Colon (tissue), 2 donors: ENCODE measurements around the gene HNRNPAB.

Source experiments
- FAIRE-seq: peaks from 2 replicates; lab custom pipeline; 2012; peaks lifted over from hg19 to GRCh38; lab: Jason Lieb, UNC
- donor health status: control.
- donor health status: control.

The HNRNPAB gene

DNA sequence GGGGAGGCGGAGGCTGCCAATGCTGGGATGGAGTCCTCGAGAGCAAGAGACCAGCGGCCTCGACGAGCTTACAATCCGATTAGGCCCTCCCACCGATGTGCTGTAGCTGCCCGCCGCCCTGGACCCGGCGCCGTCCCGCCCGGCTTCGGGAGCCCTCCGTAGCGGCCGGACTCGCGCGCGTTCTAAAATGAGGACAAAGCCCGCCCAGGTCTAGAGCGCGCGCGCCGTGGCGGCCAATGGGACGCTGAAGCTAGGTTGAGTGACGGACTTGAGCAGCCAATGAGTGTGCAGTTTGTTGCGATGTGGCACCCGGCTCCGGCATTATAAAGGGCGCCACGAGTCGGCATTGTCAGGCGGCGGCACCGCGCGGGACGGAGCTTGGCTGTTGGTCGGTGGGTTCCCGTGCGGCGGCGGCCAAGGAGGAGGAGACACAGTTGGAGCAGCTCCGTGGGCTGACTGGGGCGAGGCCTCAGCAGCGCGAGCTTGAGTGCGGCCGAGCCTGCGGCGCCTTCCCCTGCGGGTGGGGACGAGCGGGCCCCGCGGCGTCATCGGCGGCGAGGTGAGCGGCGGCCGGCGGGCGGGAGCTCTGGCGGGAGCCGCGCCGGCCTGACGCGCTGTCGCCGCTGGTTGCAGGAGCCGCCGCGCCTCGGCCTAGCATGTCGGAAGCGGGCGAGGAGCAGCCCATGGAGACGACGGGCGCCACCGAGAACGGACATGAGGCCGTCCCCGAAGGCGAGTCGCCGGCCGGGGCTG is at the start of gene HNRNPAB:
Gene HNRNPAB (plus strand): TSS at position 352 of the 753 bp plus-strand sequence. CDS start 305 bp downstream, at position 657.
- FAIRE-seq, result no peak

DNA sequence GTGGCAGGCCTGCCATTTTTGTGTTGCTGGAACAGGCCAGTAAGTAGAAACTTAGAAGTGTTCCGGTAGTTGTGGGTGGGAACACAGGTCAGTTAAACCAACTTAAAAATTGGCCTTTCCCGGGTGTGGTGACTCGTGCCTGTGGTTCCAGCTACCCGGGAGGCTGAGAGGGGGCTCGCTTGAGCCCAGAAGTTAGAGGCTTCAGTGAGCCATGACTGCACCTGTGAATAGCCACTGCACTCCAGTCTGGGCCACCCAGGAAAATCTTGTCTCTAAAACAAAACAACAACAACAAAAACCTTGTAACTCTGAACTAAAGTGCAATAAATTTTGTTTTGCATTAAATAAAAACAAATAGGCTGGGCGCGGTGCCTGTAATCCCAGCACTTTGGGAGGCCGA is 49.3 kb upstream of the HNRNPAB start:
- no peak for FAIRE-seq

- no peak for FAIRE-seq
Observed at GRCh38 chr5:178160176-178160575, 44.2 kb upstream of the HNRNPAB start.

- FAIRE-seq, result no peak
Observed at GRCh38 chr5:178162481-178162880, 41.9 kb upstream of the HNRNPAB start.

DNA sequence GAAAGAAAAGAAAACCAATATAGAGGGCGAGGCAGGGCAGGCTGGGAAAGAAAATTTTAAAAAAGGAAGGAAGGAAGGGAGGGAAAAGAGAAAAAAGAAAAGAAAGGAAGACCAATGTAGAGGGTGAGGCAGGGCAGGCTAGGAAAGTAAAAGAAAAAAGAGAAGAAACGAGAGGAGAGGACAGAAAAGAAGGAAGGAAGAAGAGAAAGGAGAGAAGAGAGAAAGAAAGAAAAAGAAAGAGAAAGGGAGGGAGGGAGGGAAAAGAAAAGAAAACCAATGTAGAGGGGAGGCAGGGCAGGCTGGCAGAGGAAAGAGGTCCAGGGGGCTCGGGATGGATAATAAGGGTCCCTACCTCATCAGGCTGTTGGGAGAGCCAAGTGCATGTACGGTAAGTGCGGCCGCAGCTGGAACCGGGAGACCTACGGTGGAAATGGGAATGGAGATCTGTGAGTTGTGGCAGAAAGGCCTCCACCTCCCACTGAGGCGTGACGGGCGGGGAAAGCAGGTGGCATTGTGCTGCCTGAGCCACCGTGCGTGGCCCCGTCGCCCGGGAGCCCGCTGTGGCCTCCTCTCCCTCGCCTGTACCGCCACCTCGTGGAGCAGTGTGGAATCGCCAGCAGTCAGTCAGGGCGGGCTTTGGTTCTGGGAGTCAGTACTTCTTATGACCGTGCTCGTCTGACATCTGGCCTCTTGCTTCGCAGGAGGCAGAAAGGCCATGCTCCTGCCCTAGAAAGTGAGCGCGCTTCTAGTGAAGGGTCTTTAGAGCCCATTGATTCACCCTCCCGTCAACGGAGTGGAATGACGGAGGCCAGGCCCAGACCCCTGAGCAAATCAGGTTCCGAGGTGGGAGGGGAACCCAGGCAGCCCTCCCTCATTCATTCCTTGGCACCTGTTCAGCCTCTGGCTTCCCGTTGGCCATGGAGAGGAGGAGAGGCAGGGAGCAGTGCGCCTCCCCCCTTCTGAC is 40.3 kb upstream of the HNRNPAB start:
- FAIRE-seq, result no peak

- no peak for FAIRE-seq
Observed at GRCh38 chr5:178165581-178165980, 38.8 kb upstream of the HNRNPAB start.

DNA sequence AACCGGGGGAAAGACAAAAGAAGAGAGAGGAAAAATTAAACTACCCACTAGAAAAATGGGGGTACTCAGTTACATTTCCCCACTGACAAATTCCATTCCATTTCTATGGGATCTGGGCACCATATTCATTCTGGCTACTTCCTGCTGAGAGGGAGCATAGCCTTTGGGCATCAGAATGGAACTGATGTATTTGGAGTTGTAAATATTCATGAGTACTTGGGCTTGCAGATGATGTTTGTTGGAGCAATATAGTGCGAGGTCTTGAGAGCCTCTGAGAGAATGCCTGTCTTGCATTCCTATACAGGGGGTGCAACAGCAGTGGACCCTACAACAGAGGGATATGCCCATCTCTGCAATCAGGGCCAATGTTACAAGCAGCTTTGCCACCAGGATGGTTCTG is 33.9 kb upstream of the HNRNPAB start:
- no peak for FAIRE-seq

GRCh38 chr5:178174456-178174855 is 29.9 kb upstream of the HNRNPAB start:
- FAIRE-seq, result no peak

DNA sequence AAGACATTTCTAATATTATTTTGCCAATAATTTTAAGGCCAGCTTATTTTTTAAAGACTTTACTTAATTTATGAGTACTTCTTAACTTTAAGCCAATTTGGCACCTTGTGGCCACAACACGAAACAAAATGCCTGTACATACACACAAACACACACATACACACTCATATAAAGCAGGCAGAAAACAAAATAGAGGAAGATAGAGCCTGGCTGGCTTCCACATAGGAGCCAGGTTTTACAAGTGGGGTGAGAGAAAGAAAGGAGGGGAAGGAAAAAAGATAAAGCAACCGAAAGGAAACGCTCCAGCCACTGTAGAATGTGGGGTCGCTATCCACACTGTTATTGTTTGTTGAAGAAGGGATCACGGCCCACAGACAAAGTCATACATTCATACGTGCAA is 27.5 kb upstream of the HNRNPAB start:
- no peak for FAIRE-seq

- FAIRE-seq, result no peak
Observed at GRCh38 chr5:178177569-178177968, 26.8 kb upstream of the HNRNPAB start.

DNA sequence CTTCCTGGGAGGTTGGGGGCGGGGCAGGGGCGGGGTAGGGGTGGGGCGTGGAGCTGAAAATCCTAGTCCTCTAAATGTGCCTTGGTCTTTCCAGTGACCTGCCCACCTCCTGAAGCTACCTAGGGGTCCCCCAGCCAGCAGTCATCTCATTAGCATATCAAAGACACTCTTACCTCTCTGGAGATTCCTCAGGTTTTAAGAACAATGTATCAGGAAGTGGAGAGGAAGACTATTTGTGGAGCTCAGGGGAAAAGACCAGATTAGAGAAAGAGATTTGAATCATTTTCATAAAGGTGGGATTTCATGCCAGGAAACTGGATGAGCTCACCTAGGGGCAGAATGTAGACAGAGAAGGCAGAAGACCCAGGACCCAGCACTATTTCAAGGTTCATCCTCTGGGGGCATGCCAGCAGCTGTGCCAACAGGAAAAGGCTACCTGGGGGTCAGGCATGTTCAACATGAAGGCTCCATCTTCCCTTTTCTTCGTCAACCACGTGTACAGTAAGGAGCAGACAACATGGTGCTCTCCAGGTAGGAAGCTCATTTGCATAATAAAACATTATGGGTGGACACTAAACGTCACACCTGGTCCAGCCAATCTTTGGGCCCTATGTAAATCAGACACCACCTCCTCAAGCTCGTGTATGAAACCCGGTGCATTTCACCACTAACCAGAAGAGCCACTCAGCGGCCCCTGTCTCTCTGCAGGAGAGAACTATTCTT is 24.0 kb upstream of the HNRNPAB start:
- no peak for FAIRE-seq

GRCh38 chr5:178182158-178182876 is 22.0 kb upstream of the HNRNPAB start:
- no peak for FAIRE-seq

DNA sequence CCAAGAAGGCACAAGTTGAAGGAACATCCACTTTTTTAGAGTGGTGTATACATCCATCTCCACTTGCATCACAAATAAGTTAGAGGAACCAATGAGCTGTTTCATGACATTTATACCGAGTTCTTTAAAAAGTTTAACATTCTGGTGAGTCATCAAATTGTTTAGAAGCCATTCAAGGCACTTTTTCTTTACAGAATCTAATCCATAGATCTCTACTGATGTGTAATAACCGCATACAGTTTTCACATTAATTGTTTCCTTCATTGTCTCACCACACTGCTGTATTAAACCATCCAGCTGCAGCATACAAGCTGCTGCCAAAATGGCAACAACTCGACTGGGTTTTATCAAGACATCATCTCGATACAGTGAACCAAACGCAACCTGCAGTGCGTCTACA is 17.9 kb upstream of the HNRNPAB start:
- FAIRE-seq, result no peak

DNA sequence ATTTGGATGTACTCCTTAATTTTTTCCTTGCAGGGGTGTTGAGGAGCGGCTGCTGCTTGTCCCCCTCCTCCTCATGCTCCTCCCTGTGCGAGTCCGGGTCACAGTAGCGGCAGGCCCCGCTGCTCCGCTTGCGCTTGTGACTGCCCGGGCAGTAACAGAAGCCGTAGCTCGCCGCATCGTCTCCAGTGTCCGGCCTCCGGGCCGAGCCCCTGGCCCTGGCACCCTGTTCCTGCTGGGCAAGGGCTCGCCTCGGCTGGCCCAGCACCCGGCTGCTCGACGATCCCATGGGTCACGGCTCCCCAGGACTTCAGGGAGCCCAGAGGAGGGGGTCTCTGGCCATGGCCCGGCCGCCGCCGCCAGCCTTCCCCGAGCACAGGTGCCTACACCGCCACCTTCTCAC is 17.3 kb upstream of the HNRNPAB start, which contains the start of gene GMCL2:
Gene GMCL2 (minus strand): TSS at position 358 of the 400 bp plus-strand sequence. CDS start 72 bp downstream, at position 286.
- no peak for FAIRE-seq

- FAIRE-seq, result no peak
Observed at GRCh38 chr5:178189433-178189832, 14.9 kb upstream of the HNRNPAB start.

- no peak for FAIRE-seq
Observed at GRCh38 chr5:178191661-178192060, 12.7 kb upstream of the HNRNPAB start.

GRCh38 chr5:178192244-178192643 is 12.1 kb upstream of the HNRNPAB start:
- no peak for FAIRE-seq

DNA sequence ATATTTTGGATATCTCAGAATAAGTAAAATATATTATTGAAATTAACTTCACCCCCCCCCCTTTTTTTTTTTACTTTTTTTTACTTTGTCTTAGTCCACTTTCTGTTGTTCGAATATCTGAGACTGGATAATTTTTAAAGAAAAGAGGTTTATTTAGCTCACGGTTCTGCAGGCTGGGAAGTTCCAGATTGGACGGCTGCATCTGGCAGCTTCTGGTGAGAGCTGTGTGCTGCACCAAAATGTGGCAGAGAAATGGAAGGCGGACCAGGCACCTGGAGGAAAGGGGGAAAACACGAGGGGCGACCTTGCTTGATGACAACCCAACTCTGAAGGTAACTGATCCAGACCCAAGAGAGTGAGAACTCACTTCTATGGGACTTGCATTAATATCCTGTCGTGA is 11.5 kb upstream of the HNRNPAB start:
- no peak for FAIRE-seq

DNA sequence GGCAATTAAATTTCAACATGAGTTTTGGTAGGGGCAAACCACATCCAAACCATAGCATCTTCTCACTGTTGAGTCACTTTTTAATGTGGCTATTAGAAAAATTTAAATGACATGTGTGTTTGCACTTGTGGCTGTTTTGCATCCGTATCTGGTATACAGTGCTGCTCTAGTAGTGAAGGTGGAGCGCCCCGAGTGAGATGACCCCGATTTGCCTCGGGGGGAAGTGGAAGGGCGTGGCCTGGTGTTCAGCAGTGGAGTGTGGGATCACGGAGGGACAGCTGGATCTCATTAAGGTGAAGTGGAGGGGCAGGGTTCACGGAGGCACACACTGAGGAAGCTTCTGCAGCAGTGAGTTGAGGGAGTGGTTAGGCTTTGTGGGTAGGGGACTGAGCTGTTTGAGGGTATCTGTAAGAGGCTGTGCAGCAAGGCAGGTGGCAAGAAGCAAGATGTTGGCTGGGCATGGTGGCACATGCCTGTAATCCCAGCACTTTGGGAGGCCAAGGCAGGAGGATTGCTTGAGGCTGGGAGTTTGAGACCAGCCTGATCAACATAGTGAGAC is 11.0 kb upstream of the HNRNPAB start:
- FAIRE-seq, result no peak

- FAIRE-seq, result no peak
Observed at GRCh38 chr5:178194026-178194425, 10.3 kb upstream of the HNRNPAB start.

- FAIRE-seq, result no peak
Observed at GRCh38 chr5:178196281-178196812, 8.0 kb upstream of the HNRNPAB start.
